Tibial nerve (tissue), 4 donors: ENCODE results near the gene CLCNKA. TPM values are rescaled to one million over a fixed set of nuclear protein-coding genes. Genes with fewer than 3 reads are reported as not detected.

Source experiments
- DNase-seq, 2 donors: peaks; one replicate each; pipeline ENCODE4 v3.0.0-alpha.2; 2019; ENCODE audit warnings: low spot score in 2 of 2
- H3K27ac ChIP-seq, 4 donors: fragments of 200-600 bp; sonication (generic) in 3 of 4; one replicate each; pipeline ENCODE4 v1.5.1; 2017 to 2019; ENCODE audit warnings: mild to moderate bottlenecking in 1 of 4
- H3K27me3 ChIP-seq, 2 donors: fragments of 200-600 bp; sonication (generic) in 1 of 2; one replicate each; pipeline versions ENCODE4 v1.5.1 to v1.6.0; 2017 to 2019
- H3K36me3 ChIP-seq, 3 donors: fragments of 200-600 bp; sonication (generic); one replicate each; pipeline ENCODE4 v1.5.1; 2018 to 2019
- H3K4me1 ChIP-seq, 4 donors: fragments of 200-600 bp; sonication (generic) in 3 of 4; one replicate each; pipeline ENCODE4 v1.5.1; 2017 to 2019
- H3K4me3 ChIP-seq, 4 donors: fragments of 200-600 bp; sonication (generic) in 3 of 4; one replicate each; pipeline ENCODE4 v1.5.1; 2017 to 2019; ENCODE audit warnings: mild to moderate bottlenecking in 1 of 4, moderate library complexity in 1 of 4
- H3K9me3 ChIP-seq, 4 donors: fragments of 200-600 bp; sonication (generic) in 3 of 4; one replicate each; pipeline ENCODE4 v1.5.1; 2017 to 2019
- EP300 ChIP-seq, 2 donors: sonication (generic); formaldehyde crosslinking; IDR thresholded peaks; one replicate each; pipeline ENCODE4 v1.6.1; 2017; ENCODE audit warnings: antibody characterized with exemption in 2 of 2, mild to moderate bottlenecking in 1 of 2
- POLR2A ChIP-seq, 2 donors: fragments of 450-650 bp; IDR thresholded peaks; one replicate each; pipeline ENCODE4 v1.6.1; 2017; ENCODE audit warnings: antibody characterized with exemption in 2 of 2, mild to moderate bottlenecking in 2 of 2, moderate library complexity in 2 of 2
- WGBS, 2 donors: methylation state at CpG; one replicate each; pipeline ENCODE4 v1.1.5; 2018; 5-methylcytosine and 5-hydroxymethylcytosine counted together
- small RNA-seq: library from RNA; depleted of rRNA; stranded (forward); fragments of <200 nt; gene quantifications from one replicate; pipeline ENCODE3, GENCODE V24; 2016
- total RNA-seq, 4 donors: library from RNA; depleted of rRNA; stranded (reverse); fragments of >200 nt; gene quantifications; one replicate each; pipeline ENCODE4 v1.1.0, GENCODE V29; 2016
- TF ChIP-seq, protein P1 (sequence below), 5 experiments: fragments of 200-600 bp in 3 of 5; fragments of 450-650 bp in 2 of 5; sonication (generic) in 3 of 5; IDR thresholded peaks; one replicate each; pipeline ENCODE4 v1.5.1; 2016 to 2019; ENCODE audit warnings: antibody characterized with exemption in 5 of 5, mild to moderate bottlenecking in 3 of 5, moderate library complexity in 2 of 5

Gene CLCNKA
- total RNA-seq, 4 donors from 2014 or later, result not detected

DNA sequence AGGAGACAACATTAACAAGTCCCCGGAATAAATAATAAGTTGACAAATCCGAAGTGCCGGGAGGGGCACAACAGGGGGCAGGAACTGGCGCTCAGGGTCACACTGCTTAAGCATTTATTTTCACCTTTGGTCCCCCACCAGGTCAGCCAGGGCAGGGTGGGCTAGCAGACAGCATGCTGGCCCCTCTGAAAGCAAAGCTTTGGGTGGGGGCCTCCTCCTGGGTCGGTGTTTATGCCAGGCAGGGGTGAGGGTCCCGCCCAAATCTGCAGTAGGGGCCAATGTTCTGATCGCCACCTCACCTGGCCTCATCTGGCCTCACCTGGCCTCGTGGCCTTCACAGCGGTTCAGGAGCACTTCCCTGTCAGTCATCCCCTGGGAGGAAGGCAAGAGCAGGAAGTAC, 59.8 kb downstream of the CLCNKA start:
- DNase-seq, result no peak
- WGBS, 2 donors, result 73 to 90% methylated on average over 9 of the region's 9 CpGs
- H3K4me1 ChIP-seq, result peaks cover 0 to 24% (median 3%) of the 10 kb centered on the region in 4 donors
- no peaks in the 10 kb centered on the region for H3K9me3 ChIP-seq
- H3K27me3 ChIP-seq, result no peaks in the 10 kb centered on the region
- peak overlapping the region in 1 of 4 donors; percentile 50 for H3K27ac ChIP-seq
- H3K4me3 ChIP-seq, result no peak overlapping the region
- H3K36me3 ChIP-seq, result no peaks in the 10 kb centered on the region
- TF ChIP-seq, protein P1, sequence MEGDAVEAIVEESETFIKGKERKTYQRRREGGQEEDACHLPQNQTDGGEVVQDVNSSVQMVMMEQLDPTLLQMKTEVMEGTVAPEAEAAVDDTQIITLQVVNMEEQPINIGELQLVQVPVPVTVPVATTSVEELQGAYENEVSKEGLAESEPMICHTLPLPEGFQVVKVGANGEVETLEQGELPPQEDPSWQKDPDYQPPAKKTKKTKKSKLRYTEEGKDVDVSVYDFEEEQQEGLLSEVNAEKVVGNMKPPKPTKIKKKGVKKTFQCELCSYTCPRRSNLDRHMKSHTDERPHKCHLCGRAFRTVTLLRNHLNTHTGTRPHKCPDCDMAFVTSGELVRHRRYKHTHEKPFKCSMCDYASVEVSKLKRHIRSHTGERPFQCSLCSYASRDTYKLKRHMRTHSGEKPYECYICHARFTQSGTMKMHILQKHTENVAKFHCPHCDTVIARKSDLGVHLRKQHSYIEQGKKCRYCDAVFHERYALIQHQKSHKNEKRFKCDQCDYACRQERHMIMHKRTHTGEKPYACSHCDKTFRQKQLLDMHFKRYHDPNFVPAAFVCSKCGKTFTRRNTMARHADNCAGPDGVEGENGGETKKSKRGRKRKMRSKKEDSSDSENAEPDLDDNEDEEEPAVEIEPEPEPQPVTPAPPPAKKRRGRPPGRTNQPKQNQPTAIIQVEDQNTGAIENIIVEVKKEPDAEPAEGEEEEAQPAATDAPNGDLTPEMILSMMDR (IDR thresholded peaks at IDR 0.05), result no peak
- TF ChIP-seq POLR2A (IDR thresholded peaks at IDR 0.05), result no peak
- no peak for TF ChIP-seq EP300 (IDR thresholded peaks at IDR 0.05)

DNA sequence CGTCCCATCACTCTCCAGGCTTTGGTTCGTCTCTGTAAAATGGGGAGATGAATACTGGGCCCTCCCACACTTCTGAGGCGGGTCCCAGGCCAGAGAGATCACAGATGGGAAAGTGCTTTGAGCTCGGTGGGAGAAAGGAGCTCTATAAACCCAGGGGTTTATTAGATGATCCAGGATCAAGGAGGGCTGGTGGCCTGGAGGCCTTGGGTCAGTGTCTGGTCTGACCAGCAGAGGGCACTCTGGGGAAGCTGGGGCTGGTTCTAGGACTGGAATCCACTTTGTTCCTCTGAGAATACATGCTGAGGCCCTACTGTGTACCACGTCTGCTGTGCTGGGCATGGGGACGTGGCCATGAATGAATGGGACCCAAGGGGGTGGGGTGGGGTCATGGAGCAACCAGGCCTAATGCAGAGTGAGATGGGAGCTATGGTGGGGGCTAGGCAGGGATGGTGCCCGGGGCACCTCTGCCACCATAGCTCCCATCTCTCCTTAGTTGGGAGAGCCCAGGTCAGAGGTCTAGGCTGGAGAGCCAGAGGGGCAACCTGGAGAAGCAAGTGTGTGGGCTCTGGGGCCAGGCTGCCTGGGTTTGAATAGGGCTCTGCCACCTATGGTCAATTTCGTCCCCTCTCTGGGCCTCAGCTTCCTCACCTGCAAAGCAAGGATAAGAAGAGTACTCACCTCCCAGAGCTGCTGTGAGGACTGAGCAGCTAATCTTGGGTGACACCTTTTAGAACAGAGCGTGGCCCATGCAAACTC, 60.6 kb downstream of the CLCNKA start:
- Histone ChIP-seq H3K27me3 (no peaks in the 10 kb centered on the region), H3K9me3 (no peaks in the 10 kb centered on the region), H3K27ac (peak overlapping the region in 1 of 4 donors; percentile 50), H3K4me3 (no peak overlapping the region), H3K36me3 (no peaks in the 10 kb centered on the region), H3K4me1 (peaks cover 0 to 24% (median 3%) of the 10 kb centered on the region in 4 donors)
- peak; percentile 44 to 64 for DNase-seq
- TF ChIP-seq, protein P1 (IDR thresholded peaks at IDR 0.05), result peak; percentile 76 to 87 (median 81)
- TF ChIP-seq POLR2A (IDR thresholded peaks at IDR 0.05) (no peak), EP300 (IDR thresholded peaks at IDR 0.05) (no peak)
- 60 to 76% methylated on average over 9 of the region's 9 CpGs for WGBS, 2 donors

DNA sequence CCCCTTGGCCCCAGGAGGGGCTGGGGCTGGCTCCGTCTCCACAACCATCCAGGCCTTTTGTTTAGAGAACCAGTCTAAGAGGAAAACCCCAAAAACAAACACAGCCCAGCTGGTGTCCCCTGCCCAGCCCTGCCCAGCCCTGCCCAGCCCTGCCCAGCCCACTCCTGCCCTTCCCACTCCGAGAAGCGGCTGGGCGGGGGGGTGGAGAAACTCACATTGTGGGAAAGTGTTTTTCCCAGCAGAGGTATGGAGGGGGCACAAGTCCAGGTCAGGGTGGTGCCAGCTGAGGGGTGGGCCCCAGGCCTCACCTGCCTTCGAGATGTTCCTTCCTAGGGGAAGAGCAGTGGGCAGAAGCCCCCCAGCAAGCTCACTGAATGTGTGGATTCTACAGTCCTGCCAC, 61.6 kb downstream of the CLCNKA start:
- TF ChIP-seq POLR2A (IDR thresholded peaks at IDR 0.05), result no peak
- TF ChIP-seq EP300 (IDR thresholded peaks at IDR 0.05), result no peak
- TF ChIP-seq, protein P1 (IDR thresholded peaks at IDR 0.05), result no peak
- H3K27ac ChIP-seq, result peak overlapping the region in 1 of 4 donors; percentile 50
- no peaks in the 10 kb centered on the region for H3K27me3 ChIP-seq
- 72 to 74% methylated on average over 5 of the region's 5 CpGs for WGBS, 2 donors
- H3K4me3 ChIP-seq, result no peak overlapping the region
- no peaks in the 10 kb centered on the region for H3K36me3 ChIP-seq
- no peak for DNase-seq
- peaks cover 0 to 34% (median 3%) of the 10 kb centered on the region in 4 donors for H3K4me1 ChIP-seq
- no peaks in the 10 kb centered on the region for H3K9me3 ChIP-seq

Small RNAs within 50 kb of the gene (small RNA-seq; reads per million reads assigned to genes)
- gene AL355994.1 (not detected), gene AL355994.5 (not detected)

Other genes starting within 250 kb of the CLCNKA start
- gene UQCRHL, start 214.4 kb upstream of the CLCNKA start, total RNA-seq, result 1 to 10 TPM; 1.1 to 2.5 (median 1.4) TPM
- 10 to 100 TPM; 67.9 to 87.0 (median 77.8) TPM for gene SPEN, start 174.3 kb upstream of the CLCNKA start, total RNA-seq
- gene ZBTB17, start 45.9 kb upstream of the CLCNKA start, total RNA-seq, result 10 to 100 TPM; 34.5 to 85.2 (median 52.4) TPM
- under 1 TPM in 2 of 4 donors, not detected in 2; 0.39 to 0.90 TPM for gene SRARP, start 17.8 kb upstream of the CLCNKA start, total RNA-seq
- gene HSPB7, start 4.0 kb upstream of the CLCNKA start, total RNA-seq, result 10 to 100 TPM; 10.4 to 42.6 (median 27.6) TPM
- gene CLCNKB, start 21.7 kb downstream of the CLCNKA start, total RNA-seq, result 1 to 10 TPM in 1 of 4 donors, under 1 TPM in 2, not detected in 1; 0.39 to 3.1 (median 0.44) TPM
- not detected for gene FAM131C, start 51.6 kb downstream of the CLCNKA start, total RNA-seq
- 10 to 100 TPM; 30.0 to 66.9 (median 35.9) TPM for gene EPHA2, start 134.0 kb downstream of the CLCNKA start, total RNA-seq
- gene ARHGEF19, start 190.6 kb downstream of the CLCNKA start, total RNA-seq, result 10 to 100 TPM in 2 of 4 donors, 1 to 10 TPM in 2; 7.8 to 19.3 (median 11.1) TPM
- gene CPLANE2, start 215.1 kb downstream of the CLCNKA start, total RNA-seq, result 10 to 100 TPM in 2 of 4 donors, 1 to 10 TPM in 2; 3.6 to 14.4 (median 9.6) TPM